ENCODE measurements around the gene ELL2.

The ELL2 gene

GRCh38 chr5:95912029-95912428 lies 49.6 kb downstream of the ELL2 start:
- no peaks in the 10 kb centered on the region for H3K27me3 ChIP-seq (replicated peaks; ENCODE audit: control insufficient read depth, insufficient read depth, low read length)
- H3K36me3 ChIP-seq (ENCODE audit: control insufficient read depth, insufficient read depth, low read length), result peaks cover 7% of the 10 kb centered on the region
- DNase-seq (ENCODE audit: extremely low read depth, insufficient read length), result no peak
- H3K4me3 ChIP-seq (replicated peaks; ENCODE audit: low read depth, low read length), result no peak overlapping the region
- TF ChIP-seq, protein P1, sequence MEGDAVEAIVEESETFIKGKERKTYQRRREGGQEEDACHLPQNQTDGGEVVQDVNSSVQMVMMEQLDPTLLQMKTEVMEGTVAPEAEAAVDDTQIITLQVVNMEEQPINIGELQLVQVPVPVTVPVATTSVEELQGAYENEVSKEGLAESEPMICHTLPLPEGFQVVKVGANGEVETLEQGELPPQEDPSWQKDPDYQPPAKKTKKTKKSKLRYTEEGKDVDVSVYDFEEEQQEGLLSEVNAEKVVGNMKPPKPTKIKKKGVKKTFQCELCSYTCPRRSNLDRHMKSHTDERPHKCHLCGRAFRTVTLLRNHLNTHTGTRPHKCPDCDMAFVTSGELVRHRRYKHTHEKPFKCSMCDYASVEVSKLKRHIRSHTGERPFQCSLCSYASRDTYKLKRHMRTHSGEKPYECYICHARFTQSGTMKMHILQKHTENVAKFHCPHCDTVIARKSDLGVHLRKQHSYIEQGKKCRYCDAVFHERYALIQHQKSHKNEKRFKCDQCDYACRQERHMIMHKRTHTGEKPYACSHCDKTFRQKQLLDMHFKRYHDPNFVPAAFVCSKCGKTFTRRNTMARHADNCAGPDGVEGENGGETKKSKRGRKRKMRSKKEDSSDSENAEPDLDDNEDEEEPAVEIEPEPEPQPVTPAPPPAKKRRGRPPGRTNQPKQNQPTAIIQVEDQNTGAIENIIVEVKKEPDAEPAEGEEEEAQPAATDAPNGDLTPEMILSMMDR (IDR thresholded peaks at IDR 0.05; ENCODE audit: insufficient read depth, low read length, poor library complexity, severe bottlenecking), result no peak

DNA sequence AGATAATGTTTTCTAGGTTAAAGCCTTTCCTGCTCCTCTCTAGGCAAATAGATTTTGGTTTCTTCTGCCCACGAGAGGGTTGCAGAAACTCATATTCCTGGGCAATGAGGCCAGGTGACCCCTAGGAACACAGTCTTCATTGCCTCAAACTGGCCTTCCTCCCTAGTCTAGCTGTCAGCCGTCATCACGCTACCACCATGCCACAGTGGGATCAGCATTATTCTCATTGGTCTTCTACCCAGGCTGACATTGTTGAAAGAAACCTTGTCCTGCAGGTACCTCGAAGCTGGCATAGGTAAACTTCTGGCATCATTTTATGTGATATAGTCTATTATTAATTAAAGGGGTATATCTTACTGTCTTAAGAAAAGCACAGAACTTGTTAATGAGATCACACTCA lies 51.1 kb downstream of the ELL2 start:
- Histone ChIP-seq H3K27me3 (replicated peaks; ENCODE audit: control insufficient read depth, insufficient read depth, low read length) (no peaks in the 10 kb centered on the region), H3K36me3 (ENCODE audit: control insufficient read depth, insufficient read depth, low read length) (peaks cover 7% of the 10 kb centered on the region), H3K4me3 (replicated peaks; ENCODE audit: low read depth, low read length) (no peak overlapping the region)
- no peak for DNase-seq (ENCODE audit: extremely low read depth, insufficient read length)
- TF ChIP-seq, protein P1 (IDR thresholded peaks at IDR 0.05; ENCODE audit: insufficient read depth, low read length, poor library complexity, severe bottlenecking), result no peak

DNA sequence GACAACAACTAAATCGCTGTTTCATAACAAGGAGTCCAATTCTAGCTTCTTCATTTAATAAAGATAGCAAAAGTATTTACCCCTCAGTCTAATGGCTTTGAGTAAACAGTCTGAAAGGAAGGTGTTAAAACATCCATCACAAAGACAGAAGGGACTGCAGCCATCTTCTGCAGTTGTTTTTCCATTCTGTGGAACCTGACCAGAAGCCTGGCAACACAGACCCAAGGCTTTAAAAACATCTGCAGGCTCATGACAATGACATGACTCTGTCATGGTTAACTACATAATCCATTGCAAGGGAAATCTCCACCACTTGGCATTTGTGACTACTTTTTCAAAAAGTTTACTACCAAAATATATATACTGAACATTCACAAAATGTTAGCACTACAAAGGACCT lies 51.9 kb downstream of the ELL2 start:
- Histone ChIP-seq H3K27me3 (replicated peaks; ENCODE audit: control insufficient read depth, insufficient read depth, low read length) (no peaks in the 10 kb centered on the region), H3K36me3 (ENCODE audit: control insufficient read depth, insufficient read depth, low read length) (peaks cover 9% of the 10 kb centered on the region), H3K4me3 (replicated peaks; ENCODE audit: low read depth, low read length) (no peak overlapping the region)
- no peak for DNase-seq (ENCODE audit: extremely low read depth, insufficient read length)
- TF ChIP-seq, protein P1 (IDR thresholded peaks at IDR 0.05; ENCODE audit: insufficient read depth, low read length, poor library complexity, severe bottlenecking), result no peak

GRCh38 chr5:95908799-95909198 lies 52.9 kb downstream of the ELL2 start:
- H3K4me3 ChIP-seq (replicated peaks; ENCODE audit: low read depth, low read length), result no peak overlapping the region

GRCh38 chr5:95907740-95908706 lies 53.6 kb downstream of the ELL2 start:
- no peak overlapping the region for H3K4me3 ChIP-seq (replicated peaks; ENCODE audit: low read depth, low read length)
- TF ChIP-seq, protein P1 (IDR thresholded peaks at IDR 0.05; ENCODE audit: insufficient read depth, low read length, poor library complexity, severe bottlenecking), result no peak
- DNase-seq (ENCODE audit: extremely low read depth, insufficient read length), result no peak
- no peaks in the 10 kb centered on the region for H3K27me3 ChIP-seq (replicated peaks; ENCODE audit: control insufficient read depth, insufficient read depth, low read length)
- H3K36me3 ChIP-seq (ENCODE audit: control insufficient read depth, insufficient read depth, low read length), result peaks cover 13% of the 10 kb centered on the region

More at GRCh38 chr5:95908799-95909198, 52.9 kb downstream of the ELL2 start:
- TF ChIP-seq, protein P1 (IDR thresholded peaks at IDR 0.05; ENCODE audit: insufficient read depth, low read length, poor library complexity, severe bottlenecking), result no peak
- DNase-seq (ENCODE audit: extremely low read depth, insufficient read length), result no peak
- Histone ChIP-seq H3K27me3 (replicated peaks; ENCODE audit: control insufficient read depth, insufficient read depth, low read length) (no peaks in the 10 kb centered on the region), H3K36me3 (ENCODE audit: control insufficient read depth, insufficient read depth, low read length) (peaks cover 11% of the 10 kb centered on the region)

Data from GM06990 (cell line).